Endodermal cell (in vitro differentiated cells): ENCODE data around the gene ORAI3. TPM values are rescaled to one million over a fixed set of nuclear protein-coding genes. Genes with fewer than 3 reads are reported as not detected.

Source experiments
- DNase-seq: peaks from one replicate; pipeline ENCODE4 v3.0.0-alpha.2; 2017
- H3K27ac ChIP-seq: 2 replicates; pipeline ENCODE4 v1.5.1; 2013; ENCODE audit warnings: mild to moderate bottlenecking, low read depth, low read length, moderate library complexity
- H3K27me3 ChIP-seq: 2 replicates; pipeline ENCODE4 v1.6.1; 2013; ENCODE audit warnings: mild to moderate bottlenecking, low read length, moderate library complexity; ENCODE audit not compliant: insufficient read depth, control insufficient read depth, poor library complexity, severe bottlenecking
- H3K36me3 ChIP-seq: 2 replicates; pipeline ENCODE4 v1.7.0; 2013; ENCODE audit warnings: mild to moderate bottlenecking, low read length, moderate library complexity; ENCODE audit not compliant: control insufficient read depth, insufficient read depth
- H3K4me1 ChIP-seq: one replicate; pipeline ENCODE4 v1.7.0; 2013; ENCODE audit warnings: low read length; ENCODE audit not compliant: control insufficient read depth, insufficient read depth
- H3K4me3 ChIP-seq: 2 replicates; pipeline ENCODE4 v1.5.1; 2013; ENCODE audit warnings: mild to moderate bottlenecking, low read length, moderate library complexity
- H3K9ac ChIP-seq: 2 replicates; pipeline ENCODE4 v1.6.1; 2013; ENCODE audit warnings: mild to moderate bottlenecking, low read length, moderate library complexity; ENCODE audit not compliant: poor library complexity, severe bottlenecking; ENCODE audit errors: extremely low read depth
- H3K9me3 ChIP-seq: 2 replicates; pipeline ENCODE4 v1.6.1; 2013; ENCODE audit warnings: mild to moderate bottlenecking, low read length, moderate library complexity; ENCODE audit not compliant: control insufficient read depth
- H3K27ac Mint-ChIP-seq: 2 replicates; pipeline ENCODE4 v1.8.0; 2020; ENCODE audit warnings: mixed read lengths
- H3K27me3 Mint-ChIP-seq: 2 replicates; pipeline ENCODE4 v1.8.0; 2021; ENCODE audit warnings: mild to moderate bottlenecking, mixed read lengths; ENCODE audit not compliant: insufficient read depth
- H3K36me3 Mint-ChIP-seq: 2 replicates; pipeline ENCODE4 v1.8.0; 2020; ENCODE audit warnings: low read depth, mixed read lengths
- H3K4me1 Mint-ChIP-seq: 2 replicates; pipeline ENCODE4 v1.8.0; 2020; ENCODE audit warnings: mixed read lengths
- H3K4me3 Mint-ChIP-seq: 2 replicates; pipeline ENCODE4 v1.8.0; 2020; ENCODE audit warnings: mild to moderate bottlenecking, moderate library complexity, mixed read lengths
- H3K9me3 Mint-ChIP-seq: 2 replicates; pipeline ENCODE4 v1.8.0; 2020; ENCODE audit warnings: mild to moderate bottlenecking, mixed read lengths
- WGBS, 2 experiments: methylation state at CpG; one replicate each; pipeline versions ENCODE4 v1.1.5 to v1.1.7; 2013; ENCODE audit warnings: missing lambda C conversion rate in 2 of 2, mixed read lengths in 1 of 2; ENCODE audit not compliant: insufficient coverage in 1 of 2, insufficient read length in 1 of 2; 5-methylcytosine and 5-hydroxymethylcytosine counted together
- total RNA-seq, 2 donors: library from RNA; stranded (reverse); fragmentation: NEBNext Ultra II Directional in 1 of 2; extraction: Animal tissue kit (Norgen Biotek cat#: 25700) in 1 of 2; gene quantifications; 2 replicates in 1 of 2; 3 replicates in 1 of 2; pipeline ENCODE4 v1.2.1, GENCODE V29; 2021
- TF ChIP-seq, protein P1 (sequence below): fragments of 200-600 bp; sonication (generic); conservative IDR thresholded peaks from 2 replicates; pipeline ENCODE4 v1.5.0; 2021; ENCODE audit warnings: antibody characterized with exemption, mild to moderate bottlenecking

The ORAI3 gene
- total RNA-seq, 2 donors from 2014 or later: 16.9 to 17.7 TPM

- H3K36me3 ChIP-seq: peaks cover 4% of the 10 kb centered on the region
- peak; percentile 99 for DNase-seq
- H3K27ac ChIP-seq: peak overlapping the region; percentile 92
- H3K4me1 Mint-ChIP-seq: peaks cover 15% of the 10 kb centered on the region
- peak overlapping the region; percentile 97 for H3K9ac ChIP-seq
- whole genome bisulfite sequencing, 2 experiments: 0 to 1% methylated on average over 30 to 37 of the region's 37 CpGs
- peaks cover 7% of the 10 kb centered on the region for H3K36me3 Mint-ChIP-seq
- H3K27me3 Mint-ChIP-seq: no peaks in the 10 kb centered on the region
- H3K9me3 Mint-ChIP-seq: no peaks in the 10 kb centered on the region
- no peaks in the 10 kb centered on the region for H3K4me1 ChIP-seq
- H3K4me3 ChIP-seq: peak overlapping the region; percentile 93
- TF ChIP-seq, protein P1, sequence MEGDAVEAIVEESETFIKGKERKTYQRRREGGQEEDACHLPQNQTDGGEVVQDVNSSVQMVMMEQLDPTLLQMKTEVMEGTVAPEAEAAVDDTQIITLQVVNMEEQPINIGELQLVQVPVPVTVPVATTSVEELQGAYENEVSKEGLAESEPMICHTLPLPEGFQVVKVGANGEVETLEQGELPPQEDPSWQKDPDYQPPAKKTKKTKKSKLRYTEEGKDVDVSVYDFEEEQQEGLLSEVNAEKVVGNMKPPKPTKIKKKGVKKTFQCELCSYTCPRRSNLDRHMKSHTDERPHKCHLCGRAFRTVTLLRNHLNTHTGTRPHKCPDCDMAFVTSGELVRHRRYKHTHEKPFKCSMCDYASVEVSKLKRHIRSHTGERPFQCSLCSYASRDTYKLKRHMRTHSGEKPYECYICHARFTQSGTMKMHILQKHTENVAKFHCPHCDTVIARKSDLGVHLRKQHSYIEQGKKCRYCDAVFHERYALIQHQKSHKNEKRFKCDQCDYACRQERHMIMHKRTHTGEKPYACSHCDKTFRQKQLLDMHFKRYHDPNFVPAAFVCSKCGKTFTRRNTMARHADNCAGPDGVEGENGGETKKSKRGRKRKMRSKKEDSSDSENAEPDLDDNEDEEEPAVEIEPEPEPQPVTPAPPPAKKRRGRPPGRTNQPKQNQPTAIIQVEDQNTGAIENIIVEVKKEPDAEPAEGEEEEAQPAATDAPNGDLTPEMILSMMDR: peak; percentile 96
- peak overlapping the region; percentile 92 for H3K4me3 Mint-ChIP-seq
- no peaks in the 10 kb centered on the region for H3K9me3 ChIP-seq
- peak overlapping the region; percentile 100 for H3K27ac Mint-ChIP-seq
- H3K27me3 ChIP-seq: no peaks in the 10 kb centered on the region
Measured at GRCh38 chr16:30921748-30922419, 27.0 kb upstream of the ORAI3 start.

DNA sequence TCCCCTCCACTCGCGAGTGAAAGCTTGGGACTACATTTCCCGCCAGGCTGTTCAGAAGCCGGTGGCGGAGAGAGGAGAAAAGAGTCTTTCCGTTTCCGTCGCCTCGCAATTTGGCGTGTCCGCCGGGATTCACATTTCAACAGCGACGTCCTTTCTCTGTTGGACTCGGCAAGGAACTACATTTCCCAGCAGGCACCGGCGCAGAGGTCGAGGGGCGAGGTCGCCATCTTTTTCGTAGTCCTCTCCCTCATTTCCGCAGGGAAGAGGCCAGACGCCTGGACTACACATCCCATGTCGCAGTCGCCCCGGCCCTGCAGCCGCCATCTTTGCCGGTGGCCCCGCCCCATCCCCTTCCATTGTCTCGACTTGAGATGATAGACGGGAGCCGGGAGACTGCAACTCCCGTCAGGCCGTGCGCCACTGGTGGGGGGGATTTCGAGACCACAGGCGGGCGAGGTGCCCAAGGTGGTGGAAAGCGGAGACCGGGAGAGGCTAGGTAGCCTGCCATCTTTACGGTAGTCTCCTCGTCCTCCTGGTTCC lies 26.4 kb upstream of the ORAI3 start:
- WGBS, 2 experiments: 0% methylated on average over 24 to 42 of the region's 42 CpGs
- H3K4me3 Mint-ChIP-seq: peak overlapping the region; percentile 92

GRCh38 chr16:30922960-30923535 lies 25.8 kb upstream of the ORAI3 start:
- no peaks in the 10 kb centered on the region for H3K4me1 ChIP-seq
- peak overlapping the region; percentile 97 for H3K27ac ChIP-seq
- DNase-seq: peak; percentile 100
- H3K9me3 ChIP-seq: no peaks in the 10 kb centered on the region
- peaks cover 11% of the 10 kb centered on the region for H3K36me3 ChIP-seq
- Mint-ChIP-seq H3K4me3 (peak overlapping the region; percentile 92), H3K36me3 (peaks cover 7% of the 10 kb centered on the region), H3K9me3 (no peaks in the 10 kb centered on the region), H3K4me1 (peaks cover 17% of the 10 kb centered on the region), H3K27me3 (no peaks in the 10 kb centered on the region), H3K27ac (peak overlapping the region; percentile 100)
- H3K9ac ChIP-seq: peak overlapping the region; percentile 97
- 0% methylated on average over 18 to 32 of the region's 33 CpGs for WGBS, 2 experiments
- TF ChIP-seq, protein P1: no peak
- no peaks in the 10 kb centered on the region for H3K27me3 ChIP-seq
- H3K4me3 ChIP-seq: peak overlapping the region; percentile 95

More for the DNA sequence above, 26.4 kb upstream of the ORAI3 start:
- peak overlapping the region; percentile 95 for H3K4me3 ChIP-seq
- H3K4me1 Mint-ChIP-seq: peaks cover 15% of the 10 kb centered on the region
- peak overlapping the region; percentile 100 for H3K27ac Mint-ChIP-seq
- no peaks in the 10 kb centered on the region for H3K4me1 ChIP-seq
- no peaks in the 10 kb centered on the region for H3K9me3 ChIP-seq
- TF ChIP-seq, protein P1: no peak
- no peaks in the 10 kb centered on the region for H3K27me3 Mint-ChIP-seq
- peaks cover 8% of the 10 kb centered on the region for H3K36me3 ChIP-seq
- no peaks in the 10 kb centered on the region for H3K9me3 Mint-ChIP-seq
- peaks cover 7% of the 10 kb centered on the region for H3K36me3 Mint-ChIP-seq
- DNase-seq: peak; percentile 100
- peak overlapping the region; percentile 97 for H3K9ac ChIP-seq
- H3K27ac ChIP-seq: peak overlapping the region; percentile 97
- no peaks in the 10 kb centered on the region for H3K27me3 ChIP-seq
